K562 (cell line): Measurements from ENCODE around the gene MRPL27. TPM values are rescaled to one million over a fixed set of nuclear protein-coding genes. Genes with fewer than 3 reads are reported as not detected.

Source experiments
- ATAC-seq: fragments of 200-7000 bp; cut with Tn5 transposase; 3 replicates; pipeline ENCODE4 v1.9.1; 2020; ENCODE audit warnings: moderate library complexity
- BruUV-seq: library from RNA; stranded (reverse); fragments of 400-500 nt; replicated peaks from 2 replicates; lab custom pipeline; 2021; lab: Mats Ljungman, UMichigan
- CTCF ChIA-PET: fragments of 300-600 bp; formaldehyde crosslinking; extraction: SDS; loops from one replicate; lab custom pipeline; 2021; ENCODE audit warnings: low intra/inter-chr PET ratio; lab: Yijun Ruan, JAX
- POLR2A ChIA-PET: fragments of 300-600, 350-650 bp; sonication (Branson Sonifier 250); formaldehyde crosslinking; extraction: SDS; loops from one replicate; lab custom pipeline; 2021; ENCODE audit warnings: antibody characterized with exemption, inconsistent platforms; lab: Yijun Ruan, JAX
- DNase-seq, 4 experiments: peaks; one replicate each; pipeline versions ENCODE4 v3.0.0 to v3.0.0-alpha.2; 2011 to 2018; ENCODE audit warnings: low spot score in 3 of 4, mixed read lengths in 3 of 4; ENCODE audit errors: extremely low read depth in 1 of 4
- FAIRE-seq: peaks from 2 replicates; lab custom pipeline; 2011; peaks lifted over from hg19 to GRCh38; lab: Jason Lieb, UNC
- H2AFZ ChIP-seq: 2 replicates; pipeline ENCODE4 v1.6.0; 2011; ENCODE audit warnings: low read depth, low read length, control low read depth, inconsistent platforms
- H3K27ac ChIP-seq: fragments of 200-600 bp; 3 replicates; pipeline ENCODE4 v1.8.0; 2011; ENCODE audit warnings: low read depth, mild to moderate bottlenecking, control low read depth, inconsistent platforms, low read length, moderate library complexity, mixed read lengths; ENCODE audit errors: extremely low read depth
- H3K27me3 ChIP-seq, 2 experiments: fragments of 300-600 bp in 1 of 2; 2 replicates in 1 of 2; 3 replicates in 1 of 2; pipeline versions ENCODE4 v1.6.0 to v1.8.0; 2011; ENCODE audit warnings: inconsistent platforms in 2 of 2, low read length in 2 of 2, mild to moderate bottlenecking in 1 of 2, mixed read lengths in 1 of 2, moderate library complexity in 1 of 2; ENCODE audit not compliant: control insufficient read depth in 2 of 2, insufficient read depth in 2 of 2
- H3K36me3 ChIP-seq: fragments of 300-600 bp; 3 replicates; pipeline ENCODE4 v1.8.0; 2011; ENCODE audit warnings: mild to moderate bottlenecking, low read length, inconsistent platforms; ENCODE audit not compliant: control insufficient read depth, insufficient read depth
- H3K4me1 ChIP-seq, 2 experiments: fragments of 200-600 bp in 1 of 2; replicated peaks in 1 of 2; 2 replicates in 1 of 2; 3 replicates in 1 of 2; pipeline versions ENCODE4 v1.5.1 to v1.8.0; 2011; ENCODE audit warnings: inconsistent platforms in 2 of 2, low read length in 2 of 2, mild to moderate bottlenecking in 1 of 2, mixed read lengths in 1 of 2, moderate library complexity in 1 of 2; ENCODE audit not compliant: control insufficient read depth in 2 of 2, insufficient read depth in 2 of 2
- H3K4me2 ChIP-seq: 2 replicates; pipeline ENCODE4 v1.6.1; 2011; ENCODE audit warnings: low read length, control low read depth, inconsistent platforms, mixed read lengths; ENCODE audit not compliant: insufficient read depth
- H3K4me3 ChIP-seq: fragments of 200-600 bp; sonication (generic), shearing (Covaris generic); 2 replicates; pipeline ENCODE4 v1.5.1; 2016; ENCODE audit warnings: control low read depth, inconsistent platforms
- H3K79me2 ChIP-seq: fragments of 200-600 bp; 3 replicates; pipeline ENCODE4 v1.8.0; 2011; ENCODE audit warnings: low read length, inconsistent platforms; ENCODE audit not compliant: control insufficient read depth, insufficient read depth
- H3K9ac ChIP-seq, 2 experiments: 2 replicates each; pipeline versions ENCODE4 v1.6.0 to v1.6.1; 2011; ENCODE audit warnings: low read depth in 2 of 2, low read length in 2 of 2, control low read depth in 1 of 2, inconsistent platforms in 1 of 2, mild to moderate bottlenecking in 1 of 2, mixed read lengths in 1 of 2; ENCODE audit not compliant: insufficient read depth in 1 of 2
- H3K9me1 ChIP-seq: one replicate; pipeline ENCODE4 v1.6.0; 2011; ENCODE audit warnings: inconsistent platforms, mild to moderate bottlenecking, low read length, moderate library complexity; ENCODE audit not compliant: control insufficient read depth, insufficient read depth
- H3K9me3 ChIP-seq: replicated peaks from 2 replicates; pipeline ENCODE4 v1.5.1; 2011; ENCODE audit warnings: low read depth, low read length, inconsistent platforms; ENCODE audit not compliant: control insufficient read depth, insufficient read depth
- H4K20me1 ChIP-seq: replicated peaks from 2 replicates; pipeline ENCODE4 v1.6.1; 2011; ENCODE audit warnings: low read length, inconsistent platforms, mixed read lengths; ENCODE audit not compliant: control insufficient read depth, insufficient read depth
- CCNT2 ChIP-seq: IDR thresholded peaks from 2 replicates; pipeline ENCODE4 v1.6.1; 2011; ENCODE audit warnings: borderline replicate concordance, low read depth, mild to moderate bottlenecking, moderate library complexity, mixed read lengths, low read length; ENCODE audit not compliant: insufficient read length; ENCODE audit errors: extremely low read depth
- LARP7 ChIP-seq: fragments of 450-650 bp; IDR thresholded peaks from 2 replicates; pipeline ENCODE4 v1.6.1; 2016
- NFE2L1 ChIP-seq: fragments of 450-650 bp; IDR thresholded peaks from 2 replicates; pipeline ENCODE4 v1.6.1; 2016; ENCODE audit warnings: missing genetic modification characterization, low read depth, mild to moderate bottlenecking, missing compliant biosample characterization, moderate library complexity, borderline replicate concordance
- NFXL1 ChIP-seq: fragments of 450-650 bp; formaldehyde crosslinking; IDR thresholded peaks from 2 replicates; pipeline ENCODE4 v1.4.0; 2021; ENCODE audit warnings: mild to moderate bottlenecking
- PHTF2 ChIP-seq: fragments of 250-450 bp; sonication (Bioruptor Pico); IDR thresholded peaks from 2 replicates; pipeline ENCODE4 v1.5.0; 2021; ENCODE audit warnings: mild to moderate bottlenecking
- RAD51 ChIP-seq: fragments of 450-650 bp; IDR thresholded peaks from 2 replicates; pipeline ENCODE4 v1.7.1; 2016; ENCODE audit warnings: low read depth, mild to moderate bottlenecking, borderline replicate concordance
- RBM22 ChIP-seq: fragments of 200-400 bp; formaldehyde crosslinking; IDR thresholded peaks from 2 replicates; pipeline ENCODE4 v1.6.1; 2018; ENCODE audit warnings: low read length, low read depth; ENCODE audit not compliant: poor library complexity, severe bottlenecking
- TARDBP ChIP-seq: fragments of 450-650 bp; IDR thresholded peaks from 2 replicates; pipeline ENCODE4 v1.6.1; 2016
- ZNF699 ChIP-seq: fragments of 250-450 bp; sonication (Bioruptor Pico); IDR thresholded peaks from 2 replicates; pipeline ENCODE4 v1.8.0; 2021; ENCODE audit warnings: mild to moderate bottlenecking, moderate library complexity; ENCODE audit not compliant: insufficient replicate concordance
- WGBS: fragments of 100-300 bp; shearing (Covaris generic); methylation state at CpG from one replicate; pipeline ENCODE4 v1.1.6; 2016; ENCODE audit warnings: low coverage, mixed read lengths; ENCODE audit not compliant: insufficient coverage; ENCODE audit errors: missing lambda C conversion rate; 5-methylcytosine and 5-hydroxymethylcytosine counted together
- in situ Hi-C: fragments of 300-500 bp; cut with MboI; formaldehyde crosslinking; loops from 4 replicates; pipeline ENCODE4 v1.15.0; 2018; ENCODE audit warnings: inconsistent platforms, mixed read lengths
- intact Hi-C: fragments of 100-400 bp; cut with micrococcal nuclease; formaldehyde crosslinking; loops from 2 replicates; pipeline ENCODE4 v1.14.2; 2022
- polyA plus RNA-seq, 8 experiments: library from polyadenylated mRNA; depleted of rRNA in 4 of 8; stranded (reverse) in 5 of 8; unstranded in 3 of 8; fragments of >200 nt; fragmentation: Nextera tagmentation in 2 of 8; fragmentation: Illumina TruSeq in 1 of 8; extraction: Ambion mirVana in 2 of 8; extraction: Trizol in 1 of 8; gene quantifications; 2 replicates each; pipeline versions ENCODE4 v1.2.1 to v1.2.3, GENCODE V29; 2011 to 2014; ENCODE audit warnings: inconsistent platforms in 1 of 8, missing spikeins in 1 of 8
- total RNA-seq, 7 experiments: library from RNA; depleted of rRNA in 6 of 7; stranded (reverse); fragments of >200 nt in 6 of 7; fragmentation: Illumina TruSeq in 2 of 7; extraction: Trizol in 2 of 7; gene quantifications; 2 replicates each; pipeline versions ENCODE4 v1.2.1 to v1.2.3, GENCODE V29; 2011 to 2021; ENCODE audit warnings: low replicate concordance in 1 of 7
- TF ChIP-seq, protein P1 (sequence below): fragments of 250-450 bp; sonication (Bioruptor Pico); IDR thresholded peaks from 2 replicates; pipeline ENCODE4 v1.8.0; 2021; ENCODE audit warnings: mild to moderate bottlenecking, moderate library complexity
- TF ChIP-seq, protein P2 (sequence below): fragments of 250-450 bp; sonication (Bioruptor Pico); IDR thresholded peaks from 2 replicates; pipeline ENCODE4 v1.5.0; 2020; ENCODE audit warnings: mild to moderate bottlenecking

MRPL27 gene
- total and polyA plus RNA-seq, 9 of the 15 experiments (the other 6 are each of a cell fraction or from before 2014, with no cell fraction given) = 96.3 to 401 (median 142) TPM

DNA sequence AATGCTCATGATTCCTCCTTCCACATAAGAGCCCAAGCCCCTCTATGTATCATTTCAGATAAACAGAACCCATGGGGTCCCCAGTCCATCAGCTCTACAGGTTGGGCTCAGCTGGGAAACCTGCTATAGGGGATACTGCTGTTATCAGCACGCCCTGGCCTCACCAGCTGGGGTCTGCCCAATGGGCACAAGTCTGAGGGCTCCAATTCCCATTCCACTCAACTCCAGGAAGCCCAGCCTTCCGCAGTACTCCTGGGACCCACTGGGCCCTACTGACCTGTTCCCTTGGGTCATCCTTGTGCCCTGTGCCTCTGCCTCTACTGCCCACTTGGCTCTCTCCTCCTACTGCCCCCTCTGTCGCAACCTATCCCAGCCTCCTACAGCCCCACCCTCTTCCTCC is 43.3 kb downstream of the MRPL27 start:
- ChIA-PET POLR2A (interaction anchor here (0.7 to 0.8 kb wide), 2 partner anchors 10 to 21 kb away, joined by 3 read pairs; no protein-coding TSS in a partner anchor), CTCF (no interaction called here)
- BruUV-seq = no TSS peak
- Histone ChIP-seq H3K27me3 (peaks cover 25 to 56% of the 10 kb centered on the region in 2 experiments), H3K27ac (no peak overlapping the region), H3K9me1 (no peaks in the 10 kb centered on the region), H4K20me1 (no peaks in the 10 kb centered on the region), H3K4me2 (no peak overlapping the region), H3K9ac (no peak overlapping the region), H3K79me2 (no peaks in the 10 kb centered on the region), H3K4me1 (peaks cover 0 to 3% of the 10 kb centered on the region in 2 experiments; a peak in 2 of 5 replicates), H2AFZ (no peak overlapping the region), H3K9me3 (no peaks in the 10 kb centered on the region), H3K36me3 (no peaks in the 10 kb centered on the region), H3K4me3 (no peak overlapping the region)
- in situ Hi-C loops (no loop called here), intact Hi-C loops (no loop called here)
- DNase-seq = no peak
- no peak for TF ChIP-seq LARP7
- TF ChIP-seq, protein P1, sequence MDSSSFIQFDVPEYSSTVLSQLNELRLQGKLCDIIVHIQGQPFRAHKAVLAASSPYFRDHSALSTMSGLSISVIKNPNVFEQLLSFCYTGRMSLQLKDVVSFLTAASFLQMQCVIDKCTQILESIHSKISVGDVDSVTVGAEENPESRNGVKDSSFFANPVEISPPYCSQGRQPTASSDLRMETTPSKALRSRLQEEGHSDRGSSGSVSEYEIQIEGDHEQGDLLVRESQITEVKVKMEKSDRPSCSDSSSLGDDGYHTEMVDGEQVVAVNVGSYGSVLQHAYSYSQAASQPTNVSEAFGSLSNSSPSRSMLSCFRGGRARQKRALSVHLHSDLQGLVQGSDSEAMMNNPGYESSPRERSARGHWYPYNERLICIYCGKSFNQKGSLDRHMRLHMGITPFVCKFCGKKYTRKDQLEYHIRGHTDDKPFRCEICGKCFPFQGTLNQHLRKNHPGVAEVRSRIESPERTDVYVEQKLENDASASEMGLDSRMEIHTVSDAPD (CRISPR knock-in tag) = no peak
- TF ChIP-seq, protein P2, sequence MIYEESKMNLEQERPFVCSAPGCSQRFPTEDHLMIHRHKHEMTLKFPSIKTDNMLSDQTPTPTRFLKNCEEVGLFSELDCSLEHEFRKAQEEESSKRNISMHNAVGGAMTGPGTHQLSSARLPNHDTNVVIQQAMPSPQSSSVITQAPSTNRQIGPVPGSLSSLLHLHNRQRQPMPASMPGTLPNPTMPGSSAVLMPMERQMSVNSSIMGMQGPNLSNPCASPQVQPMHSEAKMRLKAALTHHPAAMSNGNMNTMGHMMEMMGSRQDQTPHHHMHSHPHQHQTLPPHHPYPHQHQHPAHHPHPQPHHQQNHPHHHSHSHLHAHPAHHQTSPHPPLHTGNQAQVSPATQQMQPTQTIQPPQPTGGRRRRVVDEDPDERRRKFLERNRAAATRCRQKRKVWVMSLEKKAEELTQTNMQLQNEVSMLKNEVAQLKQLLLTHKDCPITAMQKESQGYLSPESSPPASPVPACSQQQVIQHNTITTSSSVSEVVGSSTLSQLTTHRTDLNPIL = no peak
- no peak for TF ChIP-seq NFXL1 (CRISPR knock-in tag)
- no peak for TF ChIP-seq NFE2L1
- TF ChIP-seq CCNT2 = no peak
- TF ChIP-seq RBM22 = no peak
- TF ChIP-seq ZNF699 (CRISPR knock-in tag) = no peak
- no peak for TF ChIP-seq TARDBP
- TF ChIP-seq PHTF2 = no peak
- TF ChIP-seq RAD51 = no peak
- FAIRE-seq = no peak
- 5% methylated on average over 3 of the region's 3 CpGs for WGBS
- no peak for ATAC-seq
